Mesodermal cell (in vitro differentiated cells): ENCODE data around the gene AJAP1.

Source experiments
- H3K27ac ChIP-seq: 2 replicates; pipeline ENCODE4 v1.7.0; 2013; ENCODE audit warnings: mild to moderate bottlenecking, low read depth, low read length, moderate library complexity; ENCODE audit not compliant: severe bottlenecking
- H3K36me3 ChIP-seq: 2 replicates; pipeline ENCODE4 v1.7.1; 2013; ENCODE audit warnings: mild to moderate bottlenecking, low read length, moderate library complexity; ENCODE audit not compliant: control insufficient read depth, insufficient read depth
- H3K4me1 ChIP-seq: one replicate; pipeline ENCODE4 v1.7.1; 2013; ENCODE audit warnings: mild to moderate bottlenecking, low read length; ENCODE audit not compliant: insufficient read depth, control insufficient read depth, poor library complexity, severe bottlenecking
- H3K4me3 ChIP-seq: 2 replicates; pipeline ENCODE4 v1.7.0; 2013; ENCODE audit warnings: low read length, control low read depth, mild to moderate bottlenecking; ENCODE audit not compliant: insufficient read depth, poor library complexity, severe bottlenecking; ENCODE audit errors: extremely low read depth
- H3K9me3 ChIP-seq: 2 replicates; pipeline ENCODE4 v1.7.1; 2013; ENCODE audit warnings: mild to moderate bottlenecking, low read length, moderate library complexity; ENCODE audit not compliant: control insufficient read depth
- WGBS, 2 experiments: methylation state at CpG; one replicate each; pipeline ENCODE4 v1.1.5; 2013; ENCODE audit warnings: missing lambda C conversion rate in 2 of 2; ENCODE audit not compliant: insufficient coverage in 2 of 2; 5-methylcytosine and 5-hydroxymethylcytosine counted together

Gene AJAP1

GRCh38 chr1:4670265-4670664 is 15.9 kb downstream of the AJAP1 start:
- H3K36me3 ChIP-seq = no peaks in the 10 kb centered on the region
- H3K4me1 ChIP-seq = peaks cover 25% of the 10 kb centered on the region
- no peaks in the 10 kb centered on the region for H3K9me3 ChIP-seq
- 79 to 94% methylated on average over 3 to 4 of the region's 4 CpGs for WGBS, 2 experiments
- no peak overlapping the region for H3K27ac ChIP-seq
- no peak overlapping the region for H3K4me3 ChIP-seq

DNA sequence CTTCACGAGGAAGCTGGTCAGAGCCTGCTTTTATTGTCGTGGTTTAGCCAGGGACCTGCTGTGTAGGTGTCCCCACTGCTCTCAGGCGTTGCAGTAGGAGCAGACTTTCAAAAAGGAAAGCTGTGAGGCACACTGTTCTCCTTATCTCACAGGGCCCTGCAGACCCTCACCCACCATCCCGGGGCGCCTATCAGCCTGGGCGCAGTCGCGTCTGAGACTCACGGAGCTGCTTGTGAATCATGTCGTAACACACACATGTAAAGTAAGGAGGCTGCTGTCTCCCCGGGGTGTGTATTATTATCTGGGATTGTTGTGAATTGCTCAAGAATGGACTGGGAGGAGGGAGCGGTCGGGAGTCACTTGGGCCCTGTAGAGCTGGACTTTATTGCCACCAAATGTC is 17.4 kb downstream of the AJAP1 start:
- 89 to 90% methylated on average over 7 to 13 of the region's 13 CpGs for WGBS, 2 experiments
- H3K27ac ChIP-seq = no peak overlapping the region
- no peaks in the 10 kb centered on the region for H3K36me3 ChIP-seq
- H3K4me1 ChIP-seq = peaks cover 25% of the 10 kb centered on the region
- H3K4me3 ChIP-seq = no peak overlapping the region
- H3K9me3 ChIP-seq = no peaks in the 10 kb centered on the region

DNA sequence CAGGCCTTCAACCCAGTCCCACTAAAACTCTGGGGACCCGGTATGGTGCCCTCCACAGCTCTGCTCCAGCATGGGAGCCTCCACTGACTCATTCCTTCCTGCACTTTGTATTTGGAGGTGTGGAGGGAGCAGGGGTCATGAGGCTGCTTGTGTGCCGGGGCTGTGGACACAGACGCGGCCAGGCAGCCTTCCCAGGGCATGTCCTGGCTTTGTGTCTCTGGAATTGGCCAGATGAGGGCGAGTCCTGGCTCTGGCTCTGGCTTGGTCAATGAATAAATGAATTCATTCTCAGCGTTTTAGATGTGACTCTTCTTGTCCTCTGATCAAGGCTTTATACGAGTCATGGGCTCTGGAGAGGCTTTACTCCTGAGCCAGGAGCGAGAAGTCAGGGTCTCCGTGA is 19.1 kb downstream of the AJAP1 start:
- peaks cover 22% of the 10 kb centered on the region for H3K4me1 ChIP-seq
- no peaks in the 10 kb centered on the region for H3K36me3 ChIP-seq
- no peak overlapping the region for H3K4me3 ChIP-seq
- peaks cover 6% of the 10 kb centered on the region for H3K9me3 ChIP-seq
- 86% methylated on average over 6 to 7 of the region's 9 CpGs for WGBS, 2 experiments
- no peak overlapping the region for H3K27ac ChIP-seq

GRCh38 chr1:4674117-4674516 is 19.7 kb downstream of the AJAP1 start:
- peaks cover 18% of the 10 kb centered on the region for H3K4me1 ChIP-seq
- WGBS, 2 experiments = 86 to 92% methylated on average over 5 of the region's 5 CpGs
- H3K27ac ChIP-seq = no peak overlapping the region
- H3K4me3 ChIP-seq = no peak overlapping the region
- peaks cover 12% of the 10 kb centered on the region for H3K9me3 ChIP-seq
- H3K36me3 ChIP-seq = no peaks in the 10 kb centered on the region

GRCh38 chr1:4674676-4675075 is 20.3 kb downstream of the AJAP1 start:
- H3K4me3 ChIP-seq = no peak overlapping the region
- 91 to 95% methylated on average over 12 of the region's 13 CpGs for WGBS, 2 experiments
- H3K27ac ChIP-seq = peak overlapping the region; percentile 16
- peaks cover 16% of the 10 kb centered on the region for H3K4me1 ChIP-seq
- H3K36me3 ChIP-seq = no peaks in the 10 kb centered on the region
- peaks cover 12% of the 10 kb centered on the region for H3K9me3 ChIP-seq

- H3K36me3 ChIP-seq = no peaks in the 10 kb centered on the region
Observed at GRCh38 chr1:4675454-4676186, 21.2 kb downstream of the AJAP1 start.

DNA sequence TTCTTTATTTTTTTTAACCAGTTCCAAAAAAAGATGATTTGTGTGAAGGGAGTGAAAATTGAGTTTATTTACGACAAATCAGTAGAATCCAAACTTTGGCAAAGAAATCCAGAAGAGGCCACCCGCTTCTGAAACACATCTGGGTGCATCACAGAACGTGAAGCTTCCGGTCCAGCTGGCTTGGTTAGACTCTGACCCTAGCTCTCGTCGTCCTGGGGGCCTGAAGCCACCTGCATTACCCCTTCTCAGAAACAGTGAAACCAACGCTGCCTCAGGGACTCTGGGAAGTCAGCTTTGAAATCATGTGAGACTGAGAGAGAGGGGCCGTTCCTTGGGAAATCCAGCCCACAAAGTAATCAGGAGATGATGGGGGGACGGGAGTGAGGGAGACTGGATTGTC is 21.8 kb downstream of the AJAP1 start:
- Histone ChIP-seq H3K4me3 (no peak overlapping the region), H3K9me3 (peaks cover 17% of the 10 kb centered on the region), H3K27ac (no peak overlapping the region), H3K36me3 (no peaks in the 10 kb centered on the region), H3K4me1 (peaks cover 16% of the 10 kb centered on the region)
- WGBS, 2 experiments = 87 to 93% methylated on average over 7 to 8 of the region's 9 CpGs

More at GRCh38 chr1:4675454-4676186, 21.2 kb downstream of the AJAP1 start:
- Histone ChIP-seq H3K4me3 (no peak overlapping the region), H3K4me1 (peaks cover 16% of the 10 kb centered on the region), H3K27ac (no peak overlapping the region), H3K9me3 (peaks cover 17% of the 10 kb centered on the region)
- WGBS, 2 experiments = 94 to 96% methylated on average over 17 of the region's 21 CpGs

DNA sequence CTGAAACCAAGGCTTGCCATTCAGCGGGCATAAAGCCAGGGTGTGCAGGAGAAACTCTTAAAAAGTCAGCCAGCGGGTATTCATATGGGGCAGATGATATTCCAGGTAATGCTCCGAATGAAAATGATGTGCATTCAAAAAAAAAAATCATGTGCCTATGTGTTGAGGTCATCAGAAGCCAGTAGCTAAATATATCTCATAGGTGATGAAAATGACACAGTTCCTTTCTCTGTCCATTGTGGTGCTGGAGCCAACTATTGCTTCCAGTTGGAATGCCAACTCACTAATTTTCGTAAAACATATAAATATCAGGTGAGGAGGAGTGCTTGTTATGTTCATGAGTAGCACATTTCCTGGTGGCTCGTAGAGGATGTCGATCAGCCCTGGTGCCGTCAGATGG is 23.2 kb downstream of the AJAP1 start:
- WGBS, 2 experiments = 85 to 93% methylated on average over 5 to 6 of the region's 7 CpGs
- Histone ChIP-seq H3K9me3 (peaks cover 17% of the 10 kb centered on the region), H3K36me3 (no peaks in the 10 kb centered on the region), H3K4me1 (peaks cover 16% of the 10 kb centered on the region), H3K4me3 (no peak overlapping the region), H3K27ac (no peak overlapping the region)

GRCh38 chr1:4678066-4678717 is 23.8 kb downstream of the AJAP1 start:
- Histone ChIP-seq H3K4me1 (peaks cover 16% of the 10 kb centered on the region), H3K27ac (no peak overlapping the region), H3K36me3 (no peaks in the 10 kb centered on the region), H3K4me3 (no peak overlapping the region), H3K9me3 (peaks cover 17% of the 10 kb centered on the region)
- whole genome bisulfite sequencing, 2 experiments = 78 to 100% methylated on average over 1 to 3 of the region's 3 CpGs

DNA sequence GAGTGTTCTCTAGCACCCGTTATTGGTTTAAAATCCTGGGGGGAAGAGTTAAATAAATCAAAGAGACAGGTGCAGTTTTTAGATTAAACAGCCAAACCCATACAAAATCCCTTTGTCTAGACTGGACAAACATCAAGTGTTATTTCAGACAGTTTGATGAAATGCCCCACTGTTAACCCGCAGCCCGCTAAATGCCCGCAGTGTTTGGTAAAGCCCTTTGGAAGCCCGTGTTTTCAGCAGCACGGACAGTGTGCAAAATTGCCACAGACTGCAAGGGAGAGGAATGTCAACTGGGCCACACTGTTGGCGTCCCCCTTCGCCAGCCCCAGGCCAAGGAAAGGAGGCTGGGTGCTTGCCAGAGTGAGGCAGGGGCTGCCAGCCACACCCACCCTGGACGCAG is 26.6 kb downstream of the AJAP1 start:
- H3K36me3 ChIP-seq = no peaks in the 10 kb centered on the region
- H3K9me3 ChIP-seq = peaks cover 17% of the 10 kb centered on the region
- H3K4me1 ChIP-seq = no peaks in the 10 kb centered on the region
- H3K4me3 ChIP-seq = no peak overlapping the region
- H3K27ac ChIP-seq = no peak overlapping the region
- WGBS, 2 experiments = 88 to 90% methylated on average over 8 of the region's 9 CpGs

- Histone ChIP-seq H3K27ac (no peak overlapping the region), H3K4me3 (no peak overlapping the region), H3K9me3 (peaks cover 17% of the 10 kb centered on the region), H3K36me3 (no peaks in the 10 kb centered on the region), H3K4me1 (no peaks in the 10 kb centered on the region)
- WGBS, 2 experiments = 33% methylated on average over 1 of the region's 2 CpGs; no CpG with 5 or more reads in 1 of the 2 experiments
Observed at GRCh38 chr1:4682607-4683220, 28.3 kb downstream of the AJAP1 start.
